Stomach (tissue), 4 donors: Measurements from ENCODE around the gene PRAMEF11.
"Not testable (repeated sequence)": the region's sequence is repeated elsewhere in the genome, so short reads cannot be mapped to it uniquely, and the experiment has no call there.

Experiments used
- CTCF ChIP-seq, 7 experiments: fragments of 450-650 bp in 4 of 7; fragments of 200-600 bp in 3 of 7; sonication (generic) in 3 of 7; IDR thresholded peaks; one replicate each; pipeline ENCODE4 v1.5.1; 2016 to 2019; ENCODE audit warnings: antibody characterized with exemption in 7 of 7, control low read depth in 2 of 7, mild to moderate bottlenecking in 1 of 7
- EP300 ChIP-seq: sonication (generic); formaldehyde crosslinking; IDR thresholded peaks from one replicate; pipeline ENCODE4 v1.6.1; 2017; ENCODE audit warnings: antibody characterized with exemption
- POLR2A ChIP-seq, 4 donors: fragments of 450-650 bp; IDR thresholded peaks; one replicate each; pipeline ENCODE4 v1.6.1; 2016; ENCODE audit warnings: antibody characterized with exemption in 4 of 4, control low read depth in 2 of 4, mild to moderate bottlenecking in 1 of 4, moderate library complexity in 1 of 4
- POLR2AphosphoS5 ChIP-seq, 3 donors: sonication (generic); formaldehyde crosslinking; IDR thresholded peaks; one replicate each; pipeline ENCODE4 v1.6.1; 2016; ENCODE audit warnings: antibody characterized with exemption in 3 of 3

- TF ChIP-seq CTCF (IDR thresholded peaks at IDR 0.05); POLR2A (IDR thresholded peaks at IDR 0.05); EP300; POLR2AphosphoS5 (IDR thresholded peaks at IDR 0.05): not testable (repeated sequence)
Observed at GRCh38 chr1:12848620-12849019, 17.4 kb upstream of the PRAMEF11 start, which contains the start of gene HNRNPCL1.
